ENCODE results near the gene CBL. TPM values are rescaled to one million over a fixed set of nuclear protein-coding genes. Genes with fewer than 3 reads are reported as not detected.
"Not testable (repeated sequence)": the region's sequence is repeated elsewhere in the genome, so short reads cannot be mapped to it uniquely, and the experiment has no call there.

The CBL gene
- total RNA-seq, 2 donors from 2014 or later = 8.5 to 14.5 TPM

DNA sequence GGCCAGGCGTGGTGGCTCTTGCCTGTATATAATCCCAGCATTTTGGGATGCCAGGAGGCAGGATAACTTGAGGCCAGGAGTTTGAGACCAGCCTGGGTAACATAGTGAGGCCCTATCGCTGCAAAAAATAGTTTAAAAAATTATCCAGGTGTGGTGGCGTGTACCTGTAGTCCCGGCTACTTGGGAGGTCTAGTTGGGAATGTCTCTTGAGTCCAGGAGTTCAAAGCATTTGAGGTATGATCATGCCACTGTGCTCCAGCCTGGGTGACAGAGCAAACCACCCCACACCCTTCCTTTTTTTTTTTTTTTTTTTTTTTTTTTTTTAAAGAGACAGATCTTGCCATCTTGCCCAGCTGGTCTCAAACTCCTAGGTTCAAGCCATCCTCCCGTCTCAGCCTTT lies 16.8 kb downstream of the CBL start:
- Histone ChIP-seq H3K27me3 (no peaks in the 10 kb centered on the region), H3K27ac (no peak overlapping the region), H3K36me3 (no peaks in the 10 kb centered on the region), H3K4me3 (no peak overlapping the region), H3K9me3 (no peaks in the 10 kb centered on the region), H3K4me1 (peaks cover 0 to 9% of the 10 kb centered on the region in 2 donors)
- DNase-seq (ENCODE audit: low spot score) = peak; percentile 48
- TF ChIP-seq, protein P1, sequence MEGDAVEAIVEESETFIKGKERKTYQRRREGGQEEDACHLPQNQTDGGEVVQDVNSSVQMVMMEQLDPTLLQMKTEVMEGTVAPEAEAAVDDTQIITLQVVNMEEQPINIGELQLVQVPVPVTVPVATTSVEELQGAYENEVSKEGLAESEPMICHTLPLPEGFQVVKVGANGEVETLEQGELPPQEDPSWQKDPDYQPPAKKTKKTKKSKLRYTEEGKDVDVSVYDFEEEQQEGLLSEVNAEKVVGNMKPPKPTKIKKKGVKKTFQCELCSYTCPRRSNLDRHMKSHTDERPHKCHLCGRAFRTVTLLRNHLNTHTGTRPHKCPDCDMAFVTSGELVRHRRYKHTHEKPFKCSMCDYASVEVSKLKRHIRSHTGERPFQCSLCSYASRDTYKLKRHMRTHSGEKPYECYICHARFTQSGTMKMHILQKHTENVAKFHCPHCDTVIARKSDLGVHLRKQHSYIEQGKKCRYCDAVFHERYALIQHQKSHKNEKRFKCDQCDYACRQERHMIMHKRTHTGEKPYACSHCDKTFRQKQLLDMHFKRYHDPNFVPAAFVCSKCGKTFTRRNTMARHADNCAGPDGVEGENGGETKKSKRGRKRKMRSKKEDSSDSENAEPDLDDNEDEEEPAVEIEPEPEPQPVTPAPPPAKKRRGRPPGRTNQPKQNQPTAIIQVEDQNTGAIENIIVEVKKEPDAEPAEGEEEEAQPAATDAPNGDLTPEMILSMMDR (IDR thresholded peaks at IDR 0.05) = no peak

GRCh38 chr11:119223856-119224255 lies 17.7 kb downstream of the CBL start:
- TF ChIP-seq, protein P1 (IDR thresholded peaks at IDR 0.05) = no peak
- no peak for DNase-seq (ENCODE audit: low spot score)
- Histone ChIP-seq H3K36me3 (no peaks in the 10 kb centered on the region), H3K4me3 (no peak overlapping the region), H3K27me3 (no peaks in the 10 kb centered on the region), H3K4me1 (peaks cover 0 to 9% of the 10 kb centered on the region in 2 donors), H3K9me3 (no peaks in the 10 kb centered on the region), H3K27ac (no peak overlapping the region)

GRCh38 chr11:119228535-119229287 lies 22.6 kb downstream of the CBL start:
- peak; percentile 7 for DNase-seq (ENCODE audit: low spot score)
- H3K4me1 ChIP-seq, H3K36me3 ChIP-seq, H3K9me3 ChIP-seq, H3K27me3 ChIP-seq, H3K27ac ChIP-seq, H3K4me3 ChIP-seq: not testable (repeated sequence)

DNA sequence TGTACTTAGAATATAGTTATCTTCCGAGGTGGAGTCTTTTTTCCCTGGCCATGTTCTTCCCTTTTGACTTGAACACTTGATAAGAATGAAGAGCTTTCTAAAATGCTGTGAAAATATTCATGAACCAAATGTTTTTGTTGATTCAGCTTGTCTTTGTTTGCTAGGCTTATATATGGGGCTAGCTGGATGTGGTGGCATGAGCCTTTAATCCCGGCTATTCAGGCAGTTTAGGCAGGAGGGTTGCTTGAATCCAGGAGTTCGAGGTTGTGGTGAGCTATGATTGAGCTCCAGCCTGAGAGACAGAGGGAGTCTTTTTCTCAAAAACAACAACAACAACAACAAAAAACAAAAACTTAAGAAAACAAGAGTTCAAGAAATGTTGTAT lies 23.1 kb downstream of the CBL start:
- Histone ChIP-seq H3K27ac (no peak overlapping the region), H3K9me3 (no peaks in the 10 kb centered on the region), H3K27me3 (no peaks in the 10 kb centered on the region), H3K4me3 (no peak overlapping the region), H3K4me1 (no peaks in the 10 kb centered on the region), H3K36me3 (no peaks in the 10 kb centered on the region)
- peak; percentile 13 for DNase-seq (ENCODE audit: low spot score)
- TF ChIP-seq, protein P1 (IDR thresholded peaks at IDR 0.05) = no peak

- H3K4me1 ChIP-seq = no peaks in the 10 kb centered on the region
- DNase-seq (ENCODE audit: low spot score) = no peak
- no peaks in the 10 kb centered on the region for H3K36me3 ChIP-seq
- H3K9me3 ChIP-seq = no peaks in the 10 kb centered on the region
- TF ChIP-seq, protein P1 (IDR thresholded peaks at IDR 0.05) = no peak
- H3K4me3 ChIP-seq = no peak overlapping the region
- H3K27me3 ChIP-seq = no peaks in the 10 kb centered on the region
- H3K27ac ChIP-seq = no peak overlapping the region
Measured at GRCh38 chr11:119229741-119230140, 23.6 kb downstream of the CBL start.

DNA sequence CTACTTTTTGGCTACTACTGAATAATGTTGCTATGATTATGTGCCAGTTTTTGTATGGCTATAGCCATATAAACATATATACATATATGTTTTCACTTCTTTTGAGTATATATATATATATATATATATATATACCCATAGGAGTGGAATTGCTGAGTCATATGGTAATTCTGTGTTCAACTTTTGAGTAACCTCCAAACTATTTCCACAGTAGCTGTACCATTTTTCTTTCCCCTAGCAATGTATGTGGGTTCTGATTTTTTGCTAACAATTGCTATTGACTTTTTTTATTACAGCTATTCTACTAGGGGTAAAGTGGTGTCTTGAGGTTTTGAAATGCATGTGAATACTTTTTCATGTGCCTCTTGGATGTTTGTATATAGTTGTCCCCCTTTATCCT lies 30.4 kb downstream of the CBL start:
- Histone ChIP-seq H3K4me3 (no peak overlapping the region), H3K4me1 (no peaks in the 10 kb centered on the region), H3K9me3 (no peaks in the 10 kb centered on the region), H3K27ac (no peak overlapping the region), H3K27me3 (no peaks in the 10 kb centered on the region), H3K36me3 (no peaks in the 10 kb centered on the region)
- no peak for DNase-seq (ENCODE audit: low spot score)
- TF ChIP-seq, protein P1 (IDR thresholded peaks at IDR 0.05) = no peak

Measured in right atrium auricular region (tissue), 2 donors.